GM06990 (cell line): ENCODE data around the gene COL16A1.

Experiments used
- DNase-seq: peaks from one replicate; pipeline ENCODE4 v3.0.0-alpha.2; 2011; ENCODE audit not compliant: insufficient read length; ENCODE audit errors: extremely low read depth
- H3K27me3 ChIP-seq: replicated peaks from 2 replicates; pipeline ENCODE4 v1.6.0; 2011; ENCODE audit warnings: low read length; ENCODE audit not compliant: control insufficient read depth, insufficient read depth
- H3K36me3 ChIP-seq: 2 replicates; pipeline ENCODE4 v1.5.1; 2011; ENCODE audit warnings: low read length; ENCODE audit not compliant: control insufficient read depth, insufficient read depth
- H3K4me3 ChIP-seq: replicated peaks from 2 replicates; pipeline ENCODE4 v1.5.1; 2011; ENCODE audit warnings: low read depth, mild to moderate bottlenecking, control low read depth, low read length
- TF ChIP-seq, protein P1 (sequence below): IDR thresholded peaks from 2 replicates; pipeline ENCODE4 v1.5.1; 2011; ENCODE audit warnings: low read length, control low read depth, mild to moderate bottlenecking, inconsistent platforms; ENCODE audit not compliant: insufficient read depth, poor library complexity, severe bottlenecking

COL16A1 gene

DNA sequence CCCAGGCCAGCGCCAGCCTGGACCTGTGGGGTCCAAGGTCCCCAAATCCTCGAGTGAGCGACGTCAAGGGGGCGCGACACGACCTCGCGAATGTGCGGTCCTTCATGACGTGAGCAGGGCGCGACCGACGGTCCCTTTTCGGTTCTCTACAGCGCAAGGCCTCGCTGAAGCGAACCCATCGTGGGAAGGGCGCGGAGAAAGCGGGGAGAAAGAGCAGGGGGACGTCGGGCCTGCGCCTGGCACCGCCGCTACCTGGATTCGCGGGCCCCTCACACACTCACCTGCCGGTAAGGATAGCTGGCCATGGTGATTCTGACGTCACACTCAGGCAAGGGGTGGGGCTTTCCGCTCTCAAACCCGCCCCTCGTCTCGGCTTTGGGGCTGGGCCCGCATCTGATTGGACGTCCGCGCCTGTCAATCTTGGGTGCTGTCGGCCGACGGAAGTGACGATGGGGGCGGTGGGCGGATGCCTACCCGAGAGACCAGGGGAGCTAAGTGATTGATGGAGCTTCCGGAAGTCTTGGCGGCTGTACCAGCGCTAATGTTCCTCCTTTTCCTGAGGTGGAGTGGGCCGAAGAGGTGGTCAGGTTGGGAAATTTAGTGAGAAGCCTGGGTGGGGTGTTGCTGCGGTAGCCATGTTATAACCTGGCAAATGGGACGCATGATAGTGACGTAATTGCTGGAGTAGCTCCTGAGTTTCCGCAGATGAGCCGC is 59.1 kb downstream of the COL16A1 start, which contains the start of gene PEF1:
Gene PEF1, minus strand, starts transcription at position 317 of the 714 bp plus-strand sequence. Its CDS starts 12 bp downstream, at position 305.
- peaks cover 2% of the 10 kb centered on the region for H3K36me3 ChIP-seq
- TF ChIP-seq, protein P1, sequence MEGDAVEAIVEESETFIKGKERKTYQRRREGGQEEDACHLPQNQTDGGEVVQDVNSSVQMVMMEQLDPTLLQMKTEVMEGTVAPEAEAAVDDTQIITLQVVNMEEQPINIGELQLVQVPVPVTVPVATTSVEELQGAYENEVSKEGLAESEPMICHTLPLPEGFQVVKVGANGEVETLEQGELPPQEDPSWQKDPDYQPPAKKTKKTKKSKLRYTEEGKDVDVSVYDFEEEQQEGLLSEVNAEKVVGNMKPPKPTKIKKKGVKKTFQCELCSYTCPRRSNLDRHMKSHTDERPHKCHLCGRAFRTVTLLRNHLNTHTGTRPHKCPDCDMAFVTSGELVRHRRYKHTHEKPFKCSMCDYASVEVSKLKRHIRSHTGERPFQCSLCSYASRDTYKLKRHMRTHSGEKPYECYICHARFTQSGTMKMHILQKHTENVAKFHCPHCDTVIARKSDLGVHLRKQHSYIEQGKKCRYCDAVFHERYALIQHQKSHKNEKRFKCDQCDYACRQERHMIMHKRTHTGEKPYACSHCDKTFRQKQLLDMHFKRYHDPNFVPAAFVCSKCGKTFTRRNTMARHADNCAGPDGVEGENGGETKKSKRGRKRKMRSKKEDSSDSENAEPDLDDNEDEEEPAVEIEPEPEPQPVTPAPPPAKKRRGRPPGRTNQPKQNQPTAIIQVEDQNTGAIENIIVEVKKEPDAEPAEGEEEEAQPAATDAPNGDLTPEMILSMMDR, result no peak
- H3K27me3 ChIP-seq, result no peaks in the 10 kb centered on the region
- H3K4me3 ChIP-seq, result peak within 1 kb of the TSS; percentile 72
- DNase-seq, result peak; percentile 97

DNA sequence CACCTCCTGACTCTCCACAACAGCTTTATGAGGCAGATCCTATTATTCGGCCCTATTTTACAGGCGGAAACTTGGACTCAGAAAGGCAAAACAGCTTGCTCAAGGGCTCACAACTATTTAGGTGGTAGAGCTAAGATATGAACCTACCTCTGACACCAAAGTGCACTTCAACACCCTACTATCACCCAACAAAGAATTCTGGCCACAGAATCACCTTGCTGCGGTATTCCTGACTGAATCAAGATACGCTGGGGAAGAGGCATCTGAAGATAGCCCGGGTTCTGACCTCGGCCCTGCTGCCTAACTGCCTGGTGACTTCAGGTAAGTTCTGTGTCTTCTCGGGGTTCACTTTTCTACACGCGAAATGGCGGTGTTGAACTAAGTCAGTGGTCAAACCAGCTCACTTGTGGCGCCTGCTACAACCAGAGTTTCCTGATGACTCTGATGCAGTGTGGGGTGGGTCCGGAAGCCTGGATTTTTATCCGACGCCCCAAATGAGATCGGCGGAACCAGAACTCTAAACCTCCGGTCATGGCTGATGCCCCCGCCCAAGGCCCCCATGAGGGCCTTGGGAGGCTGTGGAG is 59.7 kb downstream of the COL16A1 start:
- TF ChIP-seq, protein P1, result no peak
- no peak for DNase-seq
- Histone ChIP-seq H3K36me3 (peaks cover 2% of the 10 kb centered on the region), H3K4me3 (peak overlapping the region; percentile 72), H3K27me3 (no peaks in the 10 kb centered on the region)

DNA sequence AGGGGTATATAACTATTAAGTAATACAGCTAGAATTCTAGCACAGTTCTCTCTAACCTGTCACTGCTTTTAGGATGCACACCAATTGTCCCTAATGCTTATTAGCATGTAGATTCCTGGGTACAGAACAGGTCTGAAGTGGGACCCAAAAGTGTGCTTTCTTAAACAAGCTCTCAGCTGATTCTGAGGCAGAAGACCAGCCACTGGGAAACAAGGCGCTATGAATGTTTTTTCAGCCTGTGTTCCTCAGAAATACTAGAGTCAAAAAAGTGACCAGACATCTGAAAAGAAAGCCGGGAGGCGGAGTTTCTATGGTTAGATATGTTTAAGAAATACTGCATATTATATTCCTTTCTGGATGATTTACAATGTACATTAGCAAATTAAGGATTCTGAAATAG is 60.9 kb downstream of the COL16A1 start:
- peaks cover 2% of the 10 kb centered on the region for H3K36me3 ChIP-seq
- DNase-seq, result no peak
- no peak overlapping the region for H3K4me3 ChIP-seq
- no peaks in the 10 kb centered on the region for H3K27me3 ChIP-seq
- TF ChIP-seq, protein P1, result no peak

DNA sequence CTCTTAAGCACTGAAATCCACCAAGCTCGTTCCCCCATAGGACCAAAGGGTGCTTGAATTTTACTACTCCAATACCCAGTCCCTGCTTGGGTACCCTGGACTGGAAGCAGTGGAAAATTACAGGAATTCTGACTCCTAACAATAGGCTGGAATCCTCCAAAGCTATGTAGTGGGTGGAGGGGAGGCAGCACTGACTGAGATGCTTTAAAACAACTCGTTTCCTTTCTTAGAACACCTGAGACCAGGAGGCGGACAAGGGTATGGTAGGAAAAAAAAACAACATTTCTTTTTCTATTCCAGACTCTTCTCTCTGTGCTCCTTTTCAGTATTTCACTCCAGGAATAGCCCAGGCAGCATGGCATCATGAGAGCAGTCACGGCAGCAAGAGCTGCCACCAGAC is 61.5 kb downstream of the COL16A1 start:
- Histone ChIP-seq H3K27me3 (no peaks in the 10 kb centered on the region), H3K4me3 (no peak overlapping the region), H3K36me3 (peaks cover 2% of the 10 kb centered on the region)
- TF ChIP-seq, protein P1, result no peak
- no peak for DNase-seq

DNA sequence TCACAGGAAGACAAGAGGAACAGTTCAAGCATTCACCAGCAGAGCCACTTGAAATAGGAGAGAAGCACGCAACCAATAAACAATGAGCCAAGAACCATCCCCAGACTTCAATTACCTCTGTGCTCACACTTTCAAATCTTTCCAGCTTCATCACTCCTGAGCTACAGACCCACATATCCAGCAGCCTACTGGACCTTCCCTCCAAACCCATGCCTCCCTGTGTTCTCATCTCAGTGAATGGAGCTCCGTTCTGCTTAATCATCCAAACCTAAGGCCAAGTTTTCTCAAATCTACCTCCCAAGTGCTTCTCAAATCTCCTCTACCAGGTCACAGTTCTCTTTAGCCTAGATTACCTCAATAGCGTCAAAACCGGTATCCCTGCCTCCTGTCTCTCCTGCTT is 62.9 kb downstream of the COL16A1 start:
- Histone ChIP-seq H3K27me3 (no peaks in the 10 kb centered on the region), H3K4me3 (no peak overlapping the region), H3K36me3 (peaks cover 2% of the 10 kb centered on the region)
- no peak for DNase-seq
- TF ChIP-seq, protein P1, result no peak
